ENCODE results near the gene WNT10A.

DNA sequence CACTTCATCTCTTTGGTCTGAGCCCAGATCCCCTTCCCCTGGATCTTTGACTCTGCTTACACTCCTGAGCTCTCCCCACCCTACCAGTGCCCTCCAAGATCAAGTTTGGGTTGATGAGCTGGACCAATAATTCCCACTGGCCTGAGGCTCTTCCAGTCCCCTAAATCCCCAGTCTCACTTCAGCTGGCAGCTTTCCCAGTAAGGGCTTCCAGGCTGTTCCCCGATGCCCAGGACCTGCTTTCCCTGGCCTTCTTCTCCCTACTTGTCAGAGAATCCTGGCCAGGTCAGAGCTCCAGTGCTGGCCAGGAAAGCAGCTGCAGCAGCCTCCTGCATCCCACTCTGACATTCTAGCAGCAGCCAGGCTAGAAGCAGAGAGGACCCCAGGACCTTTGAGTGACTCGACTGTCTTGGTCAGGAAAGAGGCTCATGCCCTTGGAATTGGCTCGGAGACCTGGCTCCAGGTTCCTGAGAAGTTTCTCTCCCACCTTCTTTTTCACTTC is 17.6 kb upstream of the WNT10A start:
- TF ChIP-seq, protein P1, sequence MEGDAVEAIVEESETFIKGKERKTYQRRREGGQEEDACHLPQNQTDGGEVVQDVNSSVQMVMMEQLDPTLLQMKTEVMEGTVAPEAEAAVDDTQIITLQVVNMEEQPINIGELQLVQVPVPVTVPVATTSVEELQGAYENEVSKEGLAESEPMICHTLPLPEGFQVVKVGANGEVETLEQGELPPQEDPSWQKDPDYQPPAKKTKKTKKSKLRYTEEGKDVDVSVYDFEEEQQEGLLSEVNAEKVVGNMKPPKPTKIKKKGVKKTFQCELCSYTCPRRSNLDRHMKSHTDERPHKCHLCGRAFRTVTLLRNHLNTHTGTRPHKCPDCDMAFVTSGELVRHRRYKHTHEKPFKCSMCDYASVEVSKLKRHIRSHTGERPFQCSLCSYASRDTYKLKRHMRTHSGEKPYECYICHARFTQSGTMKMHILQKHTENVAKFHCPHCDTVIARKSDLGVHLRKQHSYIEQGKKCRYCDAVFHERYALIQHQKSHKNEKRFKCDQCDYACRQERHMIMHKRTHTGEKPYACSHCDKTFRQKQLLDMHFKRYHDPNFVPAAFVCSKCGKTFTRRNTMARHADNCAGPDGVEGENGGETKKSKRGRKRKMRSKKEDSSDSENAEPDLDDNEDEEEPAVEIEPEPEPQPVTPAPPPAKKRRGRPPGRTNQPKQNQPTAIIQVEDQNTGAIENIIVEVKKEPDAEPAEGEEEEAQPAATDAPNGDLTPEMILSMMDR (IDR thresholded peaks at IDR 0.05) = no peak
- TF ChIP-seq EZH2 (IDR thresholded peaks at IDR 0.05; ENCODE audit: borderline replicate concordance, insufficient read depth, low read depth, low read length, poor library complexity, severe bottlenecking) = no peak
